ENCODE measurements around the gene GPANK1. TPM values are rescaled to one million over a fixed set of nuclear protein-coding genes. Genes with fewer than 3 reads are reported as not detected.
A peak's percentile ranks its signal among the peaks of the same experiment; 100 is the strongest.

GPANK1 gene
- total and polyA plus RNA-seq, 2 of the 13 experiments (the other 11 are each of a cell fraction or from before 2014, with no cell fraction given): 15.4 to 22.8 TPM

DNA sequence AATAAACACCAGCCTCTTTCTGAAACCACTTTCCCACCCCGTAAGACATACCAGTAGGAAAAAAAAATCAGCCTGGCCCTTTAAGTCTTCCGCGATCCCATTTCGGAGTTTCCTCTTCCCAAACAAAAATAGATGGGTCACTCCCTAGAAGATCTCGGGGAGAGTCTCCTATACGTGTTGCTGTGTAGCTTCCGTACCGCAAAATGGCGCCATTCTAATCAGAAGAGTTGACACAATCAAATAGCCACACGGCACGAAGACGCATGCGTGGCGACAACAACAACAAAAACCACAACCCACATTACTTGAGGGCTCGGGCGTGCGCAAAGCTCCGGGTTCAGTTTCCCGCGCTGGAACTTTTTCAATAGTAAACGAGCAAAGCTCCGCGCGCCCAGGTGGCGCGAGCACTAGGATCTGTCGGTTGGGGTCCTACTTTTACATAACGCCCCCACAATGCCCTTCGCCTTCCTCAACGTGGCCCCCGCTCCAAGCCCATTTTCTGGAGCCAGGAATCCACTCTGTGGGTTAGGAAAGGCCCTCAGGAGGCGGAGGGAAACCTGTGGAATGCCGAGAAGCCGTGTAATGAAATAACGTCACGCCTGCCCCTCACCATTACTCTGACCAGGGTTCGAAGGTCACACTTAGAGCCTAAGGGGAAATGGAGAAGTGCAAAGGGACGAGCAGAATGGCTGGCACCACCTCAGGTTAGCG lies at the start of gene GPANK1 (continued):
- TF ChIP-seq LCORL (IDR thresholded peaks at IDR 0.05) (no peak), LCORL (CRISPR knock-in tag; IDR thresholded peaks at IDR 0.05) (0 out of 2 replicates have a peak, but pooled peaks have one; percentile 24), ZNF446 (CRISPR knock-in tag; IDR thresholded peaks at IDR 0.05) (0 out of 2 replicates have a peak, but pooled peaks have one; percentile 41), AHR (CRISPR knock-in tag; IDR thresholded peaks at IDR 0.05) (no peak), PAF1 (CRISPR knock-in tag; IDR thresholded peaks at IDR 0.05) (no peak), HOXA7 (CRISPR knock-in tag; IDR thresholded peaks at IDR 0.05) (no peak), POLR2G (IDR thresholded peaks at IDR 0.05; ENCODE audit: low read depth, low read length) (peak; percentile 76), DPF2 (CRISPR knock-in tag; IDR thresholded peaks at IDR 0.05; ENCODE audit: borderline replicate concordance, low read depth) (no peak), ZBTB38 (CRISPR knock-in tag; IDR thresholded peaks at IDR 0.05) (peak; percentile 35; the same call in 1 of the 2 replicates), PHF20 (CRISPR knock-in tag; IDR thresholded peaks at IDR 0.05) (no peak)
- TF ChIP-seq, protein P1, sequence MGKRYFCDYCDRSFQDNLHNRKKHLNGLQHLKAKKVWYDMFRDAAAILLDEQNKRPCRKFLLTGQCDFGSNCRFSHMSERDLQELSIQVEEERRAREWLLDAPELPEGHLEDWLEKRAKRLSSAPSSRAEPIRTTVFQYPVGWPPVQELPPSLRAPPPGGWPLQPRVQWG (CRISPR knock-in tag; IDR thresholded peaks at IDR 0.05; ENCODE audit: borderline replicate concordance, low read depth): no peak
- TF ChIP-seq, protein P2, sequence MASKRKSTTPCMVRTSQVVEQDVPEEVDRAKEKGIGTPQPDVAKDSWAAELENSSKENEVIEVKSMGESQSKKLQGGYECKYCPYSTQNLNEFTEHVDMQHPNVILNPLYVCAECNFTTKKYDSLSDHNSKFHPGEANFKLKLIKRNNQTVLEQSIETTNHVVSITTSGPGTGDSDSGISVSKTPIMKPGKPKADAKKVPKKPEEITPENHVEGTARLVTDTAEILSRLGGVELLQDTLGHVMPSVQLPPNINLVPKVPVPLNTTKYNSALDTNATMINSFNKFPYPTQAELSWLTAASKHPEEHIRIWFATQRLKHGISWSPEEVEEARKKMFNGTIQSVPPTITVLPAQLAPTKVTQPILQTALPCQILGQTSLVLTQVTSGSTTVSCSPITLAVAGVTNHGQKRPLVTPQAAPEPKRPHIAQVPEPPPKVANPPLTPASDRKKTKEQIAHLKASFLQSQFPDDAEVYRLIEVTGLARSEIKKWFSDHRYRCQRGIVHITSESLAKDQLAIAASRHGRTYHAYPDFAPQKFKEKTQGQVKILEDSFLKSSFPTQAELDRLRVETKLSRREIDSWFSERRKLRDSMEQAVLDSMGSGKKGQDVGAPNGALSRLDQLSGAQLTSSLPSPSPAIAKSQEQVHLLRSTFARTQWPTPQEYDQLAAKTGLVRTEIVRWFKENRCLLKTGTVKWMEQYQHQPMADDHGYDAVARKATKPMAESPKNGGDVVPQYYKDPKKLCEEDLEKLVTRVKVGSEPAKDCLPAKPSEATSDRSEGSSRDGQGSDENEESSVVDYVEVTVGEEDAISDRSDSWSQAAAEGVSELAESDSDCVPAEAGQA (IDR thresholded peaks at IDR 0.05; ENCODE audit: low read depth): 0 out of 2 replicates have a peak, but pooled peaks have one; percentile 40
- TF ChIP-seq, protein P2 (CRISPR knock-in tag; IDR thresholded peaks at IDR 0.05; ENCODE audit: borderline replicate concordance): peak; percentile 20; the same call in 1 of the 2 replicates
- TF ChIP-seq, protein P3, sequence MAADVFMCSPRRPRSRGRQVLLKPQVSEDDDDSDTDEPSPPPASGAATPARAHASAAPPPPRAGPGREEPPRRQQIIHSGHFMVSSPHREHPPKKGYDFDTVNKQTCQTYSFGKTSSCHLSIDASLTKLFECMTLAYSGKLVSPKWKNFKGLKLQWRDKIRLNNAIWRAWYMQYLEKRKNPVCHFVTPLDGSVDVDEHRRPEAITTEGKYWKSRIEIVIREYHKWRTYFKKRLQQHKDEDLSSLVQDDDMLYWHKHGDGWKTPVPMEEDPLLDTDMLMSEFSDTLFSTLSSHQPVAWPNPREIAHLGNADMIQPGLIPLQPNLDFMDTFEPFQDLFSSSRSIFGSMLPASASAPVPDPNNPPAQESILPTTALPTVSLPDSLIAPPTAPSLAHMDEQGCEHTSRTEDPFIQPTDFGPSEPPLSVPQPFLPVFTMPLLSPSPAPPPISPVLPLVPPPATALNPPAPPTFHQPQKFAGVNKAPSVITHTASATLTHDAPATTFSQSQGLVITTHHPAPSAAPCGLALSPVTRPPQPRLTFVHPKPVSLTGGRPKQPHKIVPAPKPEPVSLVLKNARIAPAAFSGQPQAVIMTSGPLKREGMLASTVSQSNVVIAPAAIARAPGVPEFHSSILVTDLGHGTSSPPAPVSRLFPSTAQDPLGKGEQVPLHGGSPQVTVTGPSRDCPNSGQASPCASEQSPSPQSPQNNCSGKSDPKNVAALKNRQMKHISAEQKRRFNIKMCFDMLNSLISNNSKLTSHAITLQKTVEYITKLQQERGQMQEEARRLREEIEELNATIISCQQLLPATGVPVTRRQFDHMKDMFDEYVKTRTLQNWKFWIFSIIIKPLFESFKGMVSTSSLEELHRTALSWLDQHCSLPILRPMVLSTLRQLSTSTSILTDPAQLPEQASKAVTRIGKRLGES (CRISPR knock-in tag; IDR thresholded peaks at IDR 0.05; ENCODE audit: borderline replicate concordance): peak; percentile 39; the same call in 1 of the 2 replicates
- TF ChIP-seq, protein P4, sequence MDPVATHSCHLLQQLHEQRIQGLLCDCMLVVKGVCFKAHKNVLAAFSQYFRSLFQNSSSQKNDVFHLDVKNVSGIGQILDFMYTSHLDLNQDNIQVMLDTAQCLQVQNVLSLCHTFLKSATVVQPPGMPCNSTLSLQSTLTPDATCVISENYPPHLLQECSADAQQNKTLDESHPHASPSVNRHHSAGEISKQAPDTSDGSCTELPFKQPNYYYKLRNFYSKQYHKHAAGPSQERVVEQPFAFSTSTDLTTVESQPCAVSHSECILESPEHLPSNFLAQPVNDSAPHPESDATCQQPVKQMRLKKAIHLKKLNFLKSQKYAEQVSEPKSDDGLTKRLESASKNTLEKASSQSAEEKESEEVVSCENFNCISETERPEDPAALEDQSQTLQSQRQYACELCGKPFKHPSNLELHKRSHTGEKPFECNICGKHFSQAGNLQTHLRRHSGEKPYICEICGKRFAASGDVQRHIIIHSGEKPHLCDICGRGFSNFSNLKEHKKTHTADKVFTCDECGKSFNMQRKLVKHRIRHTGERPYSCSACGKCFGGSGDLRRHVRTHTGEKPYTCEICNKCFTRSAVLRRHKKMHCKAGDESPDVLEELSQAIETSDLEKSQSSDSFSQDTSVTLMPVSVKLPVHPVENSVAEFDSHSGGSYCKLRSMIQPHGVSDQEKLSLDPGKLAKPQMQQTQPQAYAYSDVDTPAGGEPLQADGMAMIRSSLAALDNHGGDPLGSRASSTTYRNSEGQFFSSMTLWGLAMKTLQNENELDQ (CRISPR knock-in tag; IDR thresholded peaks at IDR 0.05; ENCODE audit: borderline replicate concordance): no peak
- TF ChIP-seq, protein P5, sequence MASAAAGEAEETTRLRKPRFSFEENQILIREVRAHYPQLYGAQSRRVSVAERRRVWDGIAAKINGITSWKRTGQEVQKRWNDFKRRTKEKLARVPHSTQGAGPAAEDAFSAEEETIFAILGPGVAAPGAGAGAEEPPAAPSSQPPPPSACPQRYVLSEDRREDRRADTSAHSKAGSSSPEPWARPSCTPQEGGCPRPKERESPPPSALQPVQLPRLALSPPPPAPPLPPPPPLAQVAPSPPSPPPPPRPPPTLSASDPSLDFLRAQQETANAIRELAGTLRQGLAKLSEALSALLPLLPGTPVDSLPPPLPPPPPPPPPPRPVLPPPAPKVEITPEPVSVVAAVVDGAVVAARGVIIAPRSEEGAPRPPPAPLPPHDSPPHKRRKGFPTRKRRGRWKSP (CRISPR knock-in tag; IDR thresholded peaks at IDR 0.05): peak; percentile 50

Data from HepG2 (cell line).